Loucy (cell line): Measurements from ENCODE around the gene DEFB110.

Experiments
- H2AFZ ChIP-seq: fragments of 200-600 bp; sonication (generic); 2 replicates; pipeline ENCODE4 v1.6.0; 2016; ENCODE audit warnings: antibody characterized with exemption, mild to moderate bottlenecking, low read length, moderate library complexity
- H3F3A ChIP-seq: fragments of 200-600 bp; 2 replicates; pipeline ENCODE4 v1.6.0; 2016; ENCODE audit warnings: antibody characterized with exemption, low read depth, mild to moderate bottlenecking
- H3K27me3 ChIP-seq: fragments of 200-600 bp; sonication (generic); 2 replicates; pipeline ENCODE4 v1.6.1; 2014; ENCODE audit warnings: low read length, mild to moderate bottlenecking; ENCODE audit not compliant: insufficient read depth, poor library complexity, severe bottlenecking
- H3K36me3 ChIP-seq: fragments of 200-600 bp; sonication (generic); 2 replicates; pipeline ENCODE4 v1.6.1; 2016; ENCODE audit warnings: low read length; ENCODE audit not compliant: insufficient read depth
- H3K4me1 ChIP-seq: fragments of 200-600 bp; sonication (generic); 2 replicates; pipeline ENCODE4 v1.5.1; 2014; ENCODE audit warnings: low read length, mild to moderate bottlenecking; ENCODE audit not compliant: insufficient read depth, poor library complexity, severe bottlenecking
- H3K4me2 ChIP-seq: fragments of 200-600 bp; sonication (generic); 2 replicates; pipeline ENCODE4 v1.6.0; 2014; ENCODE audit warnings: antibody characterized with exemption, low read length, low read depth, mild to moderate bottlenecking; ENCODE audit not compliant: poor library complexity, severe bottlenecking
- H3K4me3 ChIP-seq: fragments of 200-600 bp; sonication (generic); 2 replicates; pipeline ENCODE4 v1.5.1; 2014; ENCODE audit warnings: low read length, mild to moderate bottlenecking, mixed read lengths; ENCODE audit not compliant: poor library complexity, severe bottlenecking
- H3K79me2 ChIP-seq: fragments of 200-600 bp; sonication (generic); 2 replicates; pipeline ENCODE4 v1.6.1; 2014; ENCODE audit warnings: low read length; ENCODE audit not compliant: insufficient read depth
- H3K9ac ChIP-seq: fragments of 200-600 bp; sonication (generic); 2 replicates; pipeline ENCODE4 v1.6.0; 2014; ENCODE audit warnings: mild to moderate bottlenecking, low read depth, low read length, moderate library complexity; ENCODE audit not compliant: poor library complexity, severe bottlenecking
- H3K9me2 ChIP-seq: fragments of 200-600 bp; sonication (generic); replicated peaks from 2 replicates; pipeline ENCODE4 v1.6.1; 2016; ENCODE audit warnings: low read depth, low read length, mixed read lengths
- H3K9me3 ChIP-seq: fragments of 200-600 bp; sonication (generic); 2 replicates; pipeline ENCODE4 v1.6.1; 2014; ENCODE audit warnings: mild to moderate bottlenecking, antibody characterized with exemption, low read length, low read depth; ENCODE audit not compliant: insufficient read depth
- H4K20me1 ChIP-seq: fragments of 200-600 bp; sonication (generic); 2 replicates; pipeline ENCODE4 v1.6.0; 2014; ENCODE audit warnings: antibody characterized with exemption, low read length, mild to moderate bottlenecking; ENCODE audit not compliant: insufficient read depth, poor library complexity, severe bottlenecking
- EZH2phosphoT487 ChIP-seq: fragments of 200-600 bp; IDR thresholded peaks from 2 replicates; pipeline ENCODE4 v1.6.1; 2018; ENCODE audit warnings: antibody characterized with exemption, mild to moderate bottlenecking, moderate library complexity, borderline replicate concordance
- TF ChIP-seq, protein P1 (sequence below): fragments of 200-600 bp; sonication (generic); conservative IDR thresholded peaks from 2 replicates; pipeline ENCODE4 v1.5.1; 2014; ENCODE audit warnings: mild to moderate bottlenecking, antibody characterized with exemption, low read length

DEFB110 gene

DNA sequence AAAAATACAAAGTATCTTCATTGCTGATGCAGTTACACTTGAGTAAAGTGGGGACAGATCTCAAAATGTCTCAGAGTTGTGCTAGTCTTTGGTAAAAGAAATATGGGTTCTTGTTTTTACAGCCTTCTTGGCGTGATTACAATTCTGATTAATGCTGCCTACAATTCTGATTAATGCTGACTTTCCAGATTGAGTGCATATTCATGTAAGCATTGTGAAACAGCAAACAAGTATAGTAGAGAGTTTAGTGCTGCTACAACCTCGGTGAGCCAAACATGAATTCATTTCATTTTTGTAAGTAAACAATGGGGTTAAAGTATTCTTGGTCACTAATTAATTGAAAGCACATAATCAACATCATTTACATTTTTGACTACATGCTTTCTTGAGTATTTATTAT lies 52.2 kb downstream of the DEFB110 start, which contains the start of gene DEFB113:
Gene DEFB113 (minus strand): TSS at position 21 of the 400 bp plus-strand sequence. CDS start 0 bp downstream, at position 21.
- H3K4me3 ChIP-seq, result no peak within 1 kb of the TSS
- H3K9me3 ChIP-seq, result no peaks in the 10 kb centered on the region
- H3K9me2 ChIP-seq, result no peaks in the 10 kb centered on the region
- TF ChIP-seq, protein P1, sequence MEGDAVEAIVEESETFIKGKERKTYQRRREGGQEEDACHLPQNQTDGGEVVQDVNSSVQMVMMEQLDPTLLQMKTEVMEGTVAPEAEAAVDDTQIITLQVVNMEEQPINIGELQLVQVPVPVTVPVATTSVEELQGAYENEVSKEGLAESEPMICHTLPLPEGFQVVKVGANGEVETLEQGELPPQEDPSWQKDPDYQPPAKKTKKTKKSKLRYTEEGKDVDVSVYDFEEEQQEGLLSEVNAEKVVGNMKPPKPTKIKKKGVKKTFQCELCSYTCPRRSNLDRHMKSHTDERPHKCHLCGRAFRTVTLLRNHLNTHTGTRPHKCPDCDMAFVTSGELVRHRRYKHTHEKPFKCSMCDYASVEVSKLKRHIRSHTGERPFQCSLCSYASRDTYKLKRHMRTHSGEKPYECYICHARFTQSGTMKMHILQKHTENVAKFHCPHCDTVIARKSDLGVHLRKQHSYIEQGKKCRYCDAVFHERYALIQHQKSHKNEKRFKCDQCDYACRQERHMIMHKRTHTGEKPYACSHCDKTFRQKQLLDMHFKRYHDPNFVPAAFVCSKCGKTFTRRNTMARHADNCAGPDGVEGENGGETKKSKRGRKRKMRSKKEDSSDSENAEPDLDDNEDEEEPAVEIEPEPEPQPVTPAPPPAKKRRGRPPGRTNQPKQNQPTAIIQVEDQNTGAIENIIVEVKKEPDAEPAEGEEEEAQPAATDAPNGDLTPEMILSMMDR, result no peak
- TF ChIP-seq EZH2phosphoT487, result no peak
- H3K4me2 ChIP-seq, result no peak within 1 kb of the TSS
- no peak within 1 kb of the TSS for H3K9ac ChIP-seq
- H3K36me3 ChIP-seq, result no peaks in the 10 kb centered on the region
- H3K27me3 ChIP-seq, result no peaks in the 10 kb centered on the region
- no peaks in the 10 kb centered on the region for H3F3A ChIP-seq
- H2AFZ ChIP-seq, result no peak within 1 kb of the TSS
- no peaks in the 10 kb centered on the region for H4K20me1 ChIP-seq
- no peaks in the 10 kb centered on the region for H3K79me2 ChIP-seq
- H3K4me1 ChIP-seq, result no peaks in the 10 kb centered on the region
